ENCODE results near the gene PPT1. TPM values are rescaled to one million over a fixed set of nuclear protein-coding genes. Genes with fewer than 3 reads are reported as not detected.

PPT1 gene
- total RNA-seq, 1 experiment from 2014 or later: 46.8 TPM

- no peak for TF ChIP-seq POLR2AphosphoS5 (IDR thresholded peaks at IDR 0.05; ENCODE audit: low read depth, low read length)
- no peak for TF ChIP-seq JUND (IDR thresholded peaks at IDR 0.05)
- TF ChIP-seq SRF (IDR thresholded peaks at IDR 0.05; ENCODE audit: low read depth): no peak
- TF ChIP-seq MAX (IDR thresholded peaks at IDR 0.05): no peak
- no peak for TF ChIP-seq SIN3A (IDR thresholded peaks at IDR 0.05; ENCODE audit: low read depth)
- TF ChIP-seq EGR1 (IDR thresholded peaks at IDR 0.05; ENCODE audit: low read depth): no peak
- no peak for TF ChIP-seq POLR2A (IDR thresholded peaks at IDR 0.05; ENCODE audit: borderline replicate concordance, extremely low read depth, insufficient read depth, insufficient read length)
- no peak for TF ChIP-seq ZBTB33 (IDR thresholded peaks at IDR 0.05; ENCODE audit: extremely low read depth, insufficient replicate concordance, low read length)
- TF ChIP-seq YY1 (IDR thresholded peaks at IDR 0.05; ENCODE audit: extremely low read depth, insufficient replicate concordance, low read depth, low read length): no peak
- TF ChIP-seq ATF3 (IDR thresholded peaks at IDR 0.05): no peak
- H3K9ac ChIP-seq (ENCODE audit: low read length): no peak overlapping the region
- no peaks in the 10 kb centered on the region for H4K20me1 ChIP-seq (ENCODE audit: insufficient read depth)
- no peak overlapping the region for H3K4me2 ChIP-seq (ENCODE audit: low read length)
- DNase-seq (ENCODE audit: low read depth, low spot score) (no peak), ATAC-seq (no peak)
- POLR2A ChIA-PET: no interaction called here
- no peak overlapping the region for H2AFZ ChIP-seq (ENCODE audit: low read depth, low read length, poor library complexity, severe bottlenecking)
- peaks cover 51 to 55% of the 10 kb centered on the region in 2 experiments for H3K36me3 ChIP-seq (ENCODE audit: control insufficient read depth in 1 of 2, insufficient read depth in 2 of 2, low read length in 2 of 2)
- no peaks in the 10 kb centered on the region for H3K9me3 ChIP-seq (ENCODE audit: control insufficient read depth in 1 of 2, insufficient read depth in 1 of 2, low read depth in 1 of 2, low read length in 2 of 2)
- no TSS peak for BruUV-seq (replicated peaks)
- CTCF ChIA-PET: interaction anchor here (0.7 kb wide), 1 partner anchor 12 kb away, joined by 3 read pairs; no protein-coding TSS in a partner anchor
- intact Hi-C loops (cut with micrococcal nuclease): loop anchor here (5.0 kb wide), 1 partner anchor 242 kb away; the partner anchor contains the start of gene COL9A2
- no peaks in the 10 kb centered on the region for H3K4me1 ChIP-seq (ENCODE audit: control insufficient read depth in 1 of 2, insufficient read depth in 2 of 2, low read length in 2 of 2)
- RAD21 ChIA-PET (ENCODE audit: low non-redundant PET in 1 of 2, low total read pairs in 2 of 2, uncharacterized antibody in 2 of 2, unreplicated experiment in 2 of 2): no interaction called here
- H3K9me2 ChIP-seq (ENCODE audit: insufficient read depth): no peaks in the 10 kb centered on the region
- no peaks in the 10 kb centered on the region for H3K27me3 ChIP-seq (ENCODE audit: insufficient read depth, low read length)
- no peaks in the 10 kb centered on the region for H3K79me2 ChIP-seq (ENCODE audit: insufficient read depth, low read length)
- H3K4me3 ChIP-seq (replicated peaks in 1 of 2; ENCODE audit: low read depth in 1 of 2, low read length in 2 of 2): no peak overlapping the region
- H3K27ac ChIP-seq (ENCODE audit: low read depth, low read length): no peak overlapping the region
Measured at GRCh38 chr1:40075266-40075665, 21.8 kb downstream of the PPT1 start.

Data from HCT116 (cell line).